ENCODE data around the gene AK4. TPM values are rescaled to one million over a fixed set of nuclear protein-coding genes. Genes with fewer than 3 reads are reported as not detected.
A peak's percentile ranks its signal among the peaks of the same experiment; 100 is the strongest.
"Not testable (repeated sequence)": the region's sequence is repeated elsewhere in the genome, so short reads cannot be mapped to it uniquely, and the experiment has no call there.

Gene AK4
- total RNA-seq, result 10 to 100 TPM; 32.2 to 46.3 (median 39.6) TPM

DNA sequence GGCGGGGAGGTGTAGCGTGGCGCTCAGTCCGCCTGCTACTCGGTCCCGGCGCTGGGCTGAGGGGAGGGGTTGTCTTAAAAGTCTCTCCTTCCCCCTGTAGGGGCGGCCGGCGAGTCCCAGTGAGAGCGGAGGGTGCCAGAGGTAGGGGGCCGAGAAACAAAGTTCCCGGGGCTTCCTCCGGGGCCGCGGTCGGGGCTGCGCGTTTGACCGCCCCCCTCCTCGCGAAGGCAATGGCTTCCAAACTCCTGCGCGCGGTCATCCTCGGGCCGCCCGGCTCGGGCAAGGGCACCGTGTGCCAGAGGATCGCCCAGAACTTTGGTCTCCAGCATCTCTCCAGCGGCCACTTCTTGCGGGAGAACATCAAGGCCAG, at the start of gene AK4:
Gene AK4 (plus strand): TSS at position 26 of the 370 bp plus-strand sequence. CDS start 205 bp downstream, at position 231.
- Histone ChIP-seq H3K27ac (peak within 1 kb of the TSS; percentile 73 to 93 (median 86)), H3K27me3 (peaks cover 0 to 25% (median 0%) of the 10 kb centered on the region in 4 donors), H3K4me3 (peak within 1 kb of the TSS; percentile 52 to 88 (median 70)), H3K4me1 (peaks cover 5 to 39% (median 9%) of the 10 kb centered on the region in 3 donors)
- DNase-seq; H3K9me3 ChIP-seq; intact Hi-C loops (cut with DNase I); H3K36me3 ChIP-seq: not testable (repeated sequence)
- 0% methylated on average over 5 of the region's 33 CpGs; no CpG with 5 or more reads in 1 of the 2 donors for WGBS, 2 donors

DNA sequence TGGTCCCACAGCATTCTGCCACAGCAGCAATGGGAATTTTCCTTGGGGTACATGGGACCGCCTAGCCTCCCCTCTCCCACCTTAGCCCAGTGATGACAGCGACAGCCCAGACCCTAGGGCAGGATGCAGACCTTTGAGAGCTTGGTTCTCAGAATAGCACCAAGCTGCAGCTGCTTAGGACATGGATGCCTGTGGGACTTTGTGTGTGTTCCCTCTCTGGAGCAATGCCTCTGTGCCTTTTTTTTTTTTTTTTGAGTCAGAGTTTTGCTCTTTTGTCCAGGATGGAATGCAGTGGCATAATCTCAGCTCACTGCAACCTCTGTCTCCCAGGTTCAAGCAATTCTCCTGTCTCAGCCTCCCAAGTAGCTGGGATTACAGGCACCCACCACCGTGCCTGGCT, 44.2 kb upstream of the AK4 start:
- no peaks in the 10 kb centered on the region for H3K36me3 ChIP-seq
- no peaks in the 10 kb centered on the region for H3K27me3 ChIP-seq
- intact Hi-C loops (cut with DNase I), result no loop called here
- no peaks in the 10 kb centered on the region for H3K4me1 ChIP-seq
- DNase-seq, result no peak
- H3K27ac ChIP-seq, result no peak overlapping the region
- WGBS, 2 donors, result 91 to 93% methylated on average over 1 to 3 of the region's 3 CpGs
- TF ChIP-seq POLR2A (IDR thresholded peaks at IDR 0.05) (no peak), CTCF (IDR thresholded peaks at IDR 0.05) (no peak)
- H3K9me3 ChIP-seq, result peaks cover 0 to 13% (median 0%) of the 10 kb centered on the region in 3 donors
- no peak overlapping the region for H3K4me3 ChIP-seq

- intact Hi-C loops (cut with DNase I), result no loop called here
- DNase-seq, result no peak
- Histone ChIP-seq H3K4me1 (no peaks in the 10 kb centered on the region), H3K36me3 (no peaks in the 10 kb centered on the region), H3K27me3 (no peaks in the 10 kb centered on the region), H3K27ac (no peak overlapping the region), H3K4me3 (no peak overlapping the region), H3K9me3 (peaks cover 0 to 1% (median 0%) of the 10 kb centered on the region in 3 donors)
- TF ChIP-seq POLR2A (IDR thresholded peaks at IDR 0.05) (no peak), CTCF (IDR thresholded peaks at IDR 0.05) (no peak)
- WGBS, 2 donors, result 75 to 83% methylated on average over 1 of the region's 1 CpG
Observed at GRCh38 chr1:65104854-65105534, 43.0 kb upstream of the AK4 start.

DNA sequence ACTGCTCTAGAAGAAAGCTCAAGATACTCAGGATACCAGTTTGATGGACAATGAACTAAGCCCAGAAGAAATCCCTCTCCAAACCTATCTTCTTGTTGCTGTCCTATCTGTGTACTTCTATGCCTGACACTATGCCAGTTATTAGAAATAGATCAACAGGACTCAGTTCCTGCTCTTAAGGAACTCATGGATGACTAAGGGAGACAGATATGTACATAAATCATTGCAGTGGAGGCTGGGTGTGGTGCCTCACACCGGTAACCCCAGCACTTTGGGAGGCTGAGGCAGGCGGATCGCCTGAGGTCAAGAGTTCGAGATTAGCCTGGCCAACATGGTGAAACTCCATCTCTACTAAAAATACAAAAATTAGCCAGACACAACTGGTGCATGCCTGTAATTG, 42.4 kb upstream of the AK4 start:
- no peak for TF ChIP-seq CTCF (IDR thresholded peaks at IDR 0.05)
- Histone ChIP-seq H3K36me3 (no peaks in the 10 kb centered on the region), H3K27ac (no peak overlapping the region), H3K27me3 (no peaks in the 10 kb centered on the region), H3K4me1 (no peaks in the 10 kb centered on the region), H3K4me3 (no peak overlapping the region), H3K9me3 (no peaks in the 10 kb centered on the region)
- DNase-seq, result no peak
- intact Hi-C loops (cut with DNase I), result no loop called here
- WGBS, 2 donors, result 50 to 57% methylated on average over 2 to 4 of the region's 4 CpGs

DNA sequence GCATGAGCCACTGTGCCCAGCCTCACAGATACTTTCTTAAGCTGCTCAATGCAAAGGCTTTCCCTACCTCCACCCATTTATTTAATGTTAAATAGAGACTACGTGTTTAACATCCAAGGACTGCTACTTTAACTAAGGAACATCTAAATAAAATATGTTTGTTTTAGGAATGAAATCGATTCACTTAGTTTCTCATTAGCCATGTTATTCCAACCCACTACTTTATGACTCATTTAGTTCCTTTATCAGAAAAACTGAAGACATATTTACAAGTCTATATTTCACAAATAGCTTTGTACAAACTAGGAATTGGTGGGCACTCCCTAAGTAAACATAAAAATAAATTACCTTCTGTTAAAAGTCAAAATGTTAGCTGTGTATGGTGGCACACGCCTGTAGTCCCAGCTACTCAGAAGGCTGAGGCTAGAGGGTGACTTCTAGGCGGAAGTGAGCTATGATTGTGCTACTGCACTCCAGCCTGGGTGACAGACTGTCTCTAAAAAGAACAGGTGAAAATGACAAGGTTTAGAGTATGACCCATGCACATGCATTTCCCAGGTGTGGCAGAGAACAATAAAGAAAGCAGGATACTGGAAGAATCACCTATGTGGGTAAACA, 39.9 kb upstream of the AK4 start:
- WGBS, 2 donors, result 66 to 69% methylated on average over 4 of the region's 4 CpGs

More for the DNA sequence above, 39.9 kb upstream of the AK4 start:
- intact Hi-C loops (cut with DNase I), result no loop called here
- TF ChIP-seq POLR2A (IDR thresholded peaks at IDR 0.05), result no peak
- no peak for TF ChIP-seq CTCF (IDR thresholded peaks at IDR 0.05)
- Histone ChIP-seq H3K4me1 (no peaks in the 10 kb centered on the region), H3K27me3 (no peaks in the 10 kb centered on the region), H3K36me3 (no peaks in the 10 kb centered on the region), H3K9me3 (no peaks in the 10 kb centered on the region), H3K4me3 (no peak overlapping the region), H3K27ac (no peak overlapping the region)
- DNase-seq, result no peak

All from esophagus squamous epithelium (tissue), 5 donors.